Fibroblast of villous mesenchyme (primary cell): Measurements from ENCODE around the gene FMNL2. TPM values are rescaled to one million over a fixed set of nuclear protein-coding genes. Genes with fewer than 3 reads are reported as not detected.
A peak's percentile ranks its signal among the peaks of the same experiment; 100 is the strongest.

Experiments used
- DNase-seq: peaks from one replicate; pipeline ENCODE4 v3.0.0-alpha.2; 2010; ENCODE audit warnings: low read depth
- H3K4me3 ChIP-seq: 2 replicates; pipeline ENCODE4 v1.5.1; 2011; ENCODE audit warnings: low read depth, mild to moderate bottlenecking, low read length
- CTCF ChIP-seq: IDR thresholded peaks from 2 replicates; pipeline ENCODE4 v1.5.1; 2012; ENCODE audit warnings: low read depth, mild to moderate bottlenecking, low read length; ENCODE audit not compliant: insufficient read depth
- total RNA-seq: library from RNA; depleted of rRNA; stranded (reverse); fragments of >200 nt; gene quantifications from 2 replicates; pipeline ENCODE4 v1.2.3, GENCODE V29; 2012

FMNL2 gene
- total RNA-seq, 1 donor, result 17.3 TPM

DNA sequence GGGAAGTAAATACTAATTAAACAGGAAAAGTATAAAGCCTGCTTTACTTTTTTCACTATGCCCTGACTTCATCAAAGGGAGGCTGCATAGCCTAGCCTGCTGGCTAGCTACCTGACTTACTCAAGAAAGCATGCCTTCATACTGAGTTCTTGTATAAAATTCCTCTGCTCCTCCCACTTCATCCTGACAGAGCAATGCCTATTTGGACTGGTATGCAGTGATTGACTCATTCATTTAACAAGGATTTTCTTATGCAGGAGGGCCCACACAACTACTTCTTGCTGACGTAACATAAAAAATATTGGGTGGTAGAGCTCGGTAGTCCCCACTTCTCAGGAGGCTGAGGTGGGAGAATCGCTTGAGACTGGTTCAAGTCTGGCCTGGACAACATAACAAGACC lies 311.8 kb downstream of the FMNL2 start:
- TF ChIP-seq CTCF, result no peak
- DNase-seq, result peak; percentile 67
- H3K4me3 ChIP-seq, result no peak overlapping the region

DNA sequence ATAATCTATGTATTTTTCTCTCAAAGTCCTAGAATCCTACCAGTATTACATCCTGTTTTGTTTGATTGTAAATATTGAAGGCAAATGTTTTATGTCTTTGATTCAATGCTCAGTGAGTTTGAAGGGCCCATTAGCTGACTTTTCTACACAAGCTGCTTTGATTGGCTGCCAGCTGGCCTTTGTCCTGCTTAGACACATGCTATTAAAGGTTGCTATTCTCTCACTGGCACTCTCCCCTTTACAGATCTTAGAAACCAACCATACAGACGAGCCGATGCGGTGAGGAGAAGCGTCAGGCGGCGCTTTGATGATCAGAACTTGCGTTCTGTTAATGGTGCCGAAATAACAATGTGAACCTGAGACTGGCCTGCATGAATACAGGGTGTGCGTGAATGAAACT lies 312.6 kb downstream of the FMNL2 start:
- no peak for TF ChIP-seq CTCF
- DNase-seq, result peak; percentile 38

GRCh38 chr2:152648336-152648735 lies 313.4 kb downstream of the FMNL2 start:
- H3K4me3 ChIP-seq, result no peak overlapping the region
- TF ChIP-seq CTCF, result peak; percentile 33
- DNase-seq, result peak; percentile 18

More for the DNA sequence above, 312.6 kb downstream of the FMNL2 start:
- H3K4me3 ChIP-seq, result no peak overlapping the region

- no peak for TF ChIP-seq CTCF
- H3K4me3 ChIP-seq, result no peak overlapping the region
- DNase-seq, result no peak
These were observed 315.0 kb downstream of the FMNL2 start for GRCh38 chr2:152649997-152650396.

GRCh38 chr2:152650768-152651371 lies 315.9 kb downstream of the FMNL2 start:
- TF ChIP-seq CTCF, result no peak
- DNase-seq, result no peak
- H3K4me3 ChIP-seq, result no peak overlapping the region

GRCh38 chr2:152651834-152652233 lies 316.9 kb downstream of the FMNL2 start:
- TF ChIP-seq CTCF, result no peak
- DNase-seq, result no peak
- H3K4me3 ChIP-seq, result no peak overlapping the region

DNA sequence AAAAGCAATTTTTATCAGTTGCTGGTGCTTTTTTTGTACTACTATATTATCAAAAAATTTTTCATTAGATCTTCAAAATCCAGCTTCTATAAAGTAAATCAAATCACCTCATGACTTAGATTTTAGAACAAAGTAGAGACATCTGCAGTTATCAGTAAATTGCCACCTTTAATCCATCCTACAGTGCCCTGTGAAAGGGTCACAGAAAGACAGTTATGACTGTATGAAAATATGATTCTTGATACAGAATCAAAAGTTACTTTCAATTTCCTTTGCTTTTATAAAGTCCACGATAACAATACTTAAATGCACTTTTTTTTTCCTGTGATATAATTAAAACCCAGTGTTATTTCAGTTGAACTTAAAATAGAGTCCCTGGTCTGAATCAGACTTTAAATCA lies 320.9 kb downstream of the FMNL2 start:
- DNase-seq, result no peak
- no peak for TF ChIP-seq CTCF
- H3K4me3 ChIP-seq, result no peak overlapping the region
